CD4-positive, alpha-beta T cell treated with Interleukin-6 at 100 ng/mL for 8 hours (primary cell): Measurements from ENCODE around the gene SUCNR1.
"Not testable (repeated sequence)": the region's sequence is repeated elsewhere in the genome, so short reads cannot be mapped to it uniquely, and the experiment has no call there.

Experiments
- DNase-seq: peaks from one replicate; pipeline ENCODE4 v3.0.0-alpha.2; 2020; ENCODE audit warnings: mixed read lengths, low spot score

Gene SUCNR1

DNA sequence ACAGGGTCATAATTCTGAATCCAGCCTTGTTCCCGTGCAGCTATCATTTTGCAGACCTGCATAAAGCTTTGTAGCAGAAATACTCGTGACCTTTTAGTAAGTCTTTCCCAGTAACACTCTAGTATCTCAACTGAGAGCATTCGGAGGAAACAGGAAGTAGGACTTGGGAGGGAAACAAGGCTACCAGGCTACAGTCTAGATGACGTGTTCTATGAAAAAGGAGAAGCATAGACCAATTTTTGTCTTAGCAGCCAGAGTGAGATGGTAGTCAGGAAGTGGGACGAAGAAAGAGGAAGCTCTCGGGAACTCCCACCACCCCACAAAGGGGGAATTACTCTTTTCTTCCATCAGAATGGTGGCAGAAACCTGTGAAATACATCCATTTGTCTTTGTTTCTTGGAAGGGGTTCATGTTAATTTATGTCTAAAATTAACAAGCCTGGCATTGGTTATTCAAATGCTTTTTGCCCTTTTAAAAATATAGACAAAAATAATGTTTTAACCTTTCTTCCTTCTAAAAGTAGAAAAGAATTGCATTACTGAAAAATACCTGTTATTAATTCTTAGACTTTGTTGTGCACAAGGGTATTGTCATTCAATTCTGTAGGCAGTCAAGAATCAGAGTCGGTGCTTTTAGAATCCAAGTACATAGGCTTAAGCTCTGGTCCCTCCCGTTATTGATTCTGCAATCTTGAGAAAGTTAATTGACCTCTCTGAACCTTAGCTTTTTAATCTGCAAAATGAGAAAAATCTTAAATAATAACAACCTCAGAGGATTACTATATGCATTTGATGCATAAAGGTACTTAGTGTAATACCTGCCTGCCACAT is 1.6 kb upstream of the SUCNR1 start:
- DNase-seq: no peak

GRCh38 chr3:151874079-151874478 is 636 bp downstream of the SUCNR1 start:
- DNase-seq: not testable (repeated sequence)

- DNase-seq: no peak
Measured at GRCh38 chr3:151875759-151876158, 2.3 kb downstream of the SUCNR1 start.

- no peak for DNase-seq
Measured at GRCh38 chr3:151877269-151877668, 3.8 kb downstream of the SUCNR1 start.

DNA sequence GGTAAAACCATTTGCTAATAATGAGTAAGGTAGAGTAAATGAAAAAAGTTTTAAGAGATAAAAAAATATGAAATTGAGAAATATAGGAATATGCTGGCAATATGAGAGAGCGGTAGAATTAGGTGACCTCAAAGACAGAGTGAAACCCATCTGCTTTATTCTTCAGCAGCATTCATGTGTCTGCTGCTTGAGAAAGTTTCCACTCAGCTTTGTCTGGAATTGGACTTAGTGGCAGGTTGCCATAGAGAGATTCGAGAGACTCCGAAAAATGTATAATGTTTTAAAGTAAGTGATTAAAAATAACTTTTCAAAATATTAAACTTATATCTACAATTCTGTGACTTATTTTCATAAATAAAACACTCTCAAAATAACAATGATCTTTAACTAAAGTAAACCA is 5.0 kb downstream of the SUCNR1 start:
- DNase-seq: no peak

DNA sequence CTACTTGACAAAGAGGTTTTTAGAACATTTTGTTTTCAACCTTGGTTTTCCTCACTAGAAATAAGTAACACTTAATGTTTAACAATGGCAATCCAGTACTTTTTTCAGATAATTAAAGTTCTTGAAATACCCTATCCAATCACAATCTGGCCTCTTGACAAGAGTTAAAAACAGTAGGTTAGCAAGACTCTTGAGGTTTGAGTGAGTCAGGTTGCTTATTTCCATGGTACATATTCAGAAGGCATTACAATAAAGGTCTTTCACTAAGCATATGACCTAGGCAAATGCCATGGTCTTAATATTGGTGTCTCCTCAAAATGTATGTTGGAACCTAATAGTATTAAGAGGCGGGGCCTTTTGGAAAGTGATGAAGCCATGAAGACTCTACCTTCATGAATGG is 5.6 kb downstream of the SUCNR1 start:
- no peak for DNase-seq

GRCh38 chr3:151879679-151880415 is 6.4 kb downstream of the SUCNR1 start:
- DNase-seq: no peak

DNA sequence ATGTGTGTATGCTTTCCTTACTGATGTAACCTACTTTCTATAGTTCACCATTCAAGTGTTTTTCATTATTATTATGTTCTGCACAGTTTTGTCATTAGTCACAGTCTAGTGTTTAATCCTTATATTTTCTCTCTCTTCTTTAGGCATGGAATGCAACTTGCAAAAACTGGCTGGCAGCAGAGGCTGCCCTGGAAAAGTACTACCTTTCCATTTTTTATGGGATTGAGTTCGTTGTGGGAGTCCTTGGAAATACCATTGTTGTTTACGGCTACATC is 6.9 kb downstream of the SUCNR1 start:
- DNase-seq: no peak

DNA sequence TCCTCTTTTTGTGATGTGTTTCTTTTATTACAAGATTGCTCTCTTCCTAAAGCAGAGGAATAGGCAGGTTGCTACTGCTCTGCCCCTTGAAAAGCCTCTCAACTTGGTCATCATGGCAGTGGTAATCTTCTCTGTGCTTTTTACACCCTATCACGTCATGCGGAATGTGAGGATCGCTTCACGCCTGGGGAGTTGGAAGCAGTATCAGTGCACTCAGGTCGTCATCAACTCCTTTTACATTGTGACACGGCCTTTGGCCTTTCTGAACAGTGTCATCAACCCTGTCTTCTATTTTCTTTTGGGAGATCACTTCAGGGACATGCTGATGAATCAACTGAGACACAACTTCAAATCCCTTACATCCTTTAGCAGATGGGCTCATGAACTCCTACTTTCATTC is 7.7 kb downstream of the SUCNR1 start:
- DNase-seq: no peak

DNA sequence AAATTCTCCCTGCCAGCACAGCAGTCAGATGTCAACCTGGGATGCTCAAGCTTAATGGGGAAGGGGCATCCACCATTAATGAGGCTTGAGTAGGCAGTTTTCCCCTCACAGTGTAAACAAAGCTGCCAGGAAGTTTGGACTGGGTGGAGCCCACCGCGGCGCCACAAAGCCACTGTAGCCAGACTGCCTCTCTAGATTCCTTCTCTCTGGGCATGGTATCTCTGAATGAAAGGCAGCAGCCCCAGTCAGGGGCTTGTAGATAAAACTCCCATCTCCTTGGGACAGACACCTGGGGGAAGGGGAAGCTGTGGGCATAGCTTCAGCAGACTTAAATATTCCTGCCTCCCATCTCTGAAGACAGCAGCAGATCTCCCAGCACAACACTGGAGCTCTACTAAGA is 12.0 kb downstream of the SUCNR1 start:
- not testable (repeated sequence) for DNase-seq

DNA sequence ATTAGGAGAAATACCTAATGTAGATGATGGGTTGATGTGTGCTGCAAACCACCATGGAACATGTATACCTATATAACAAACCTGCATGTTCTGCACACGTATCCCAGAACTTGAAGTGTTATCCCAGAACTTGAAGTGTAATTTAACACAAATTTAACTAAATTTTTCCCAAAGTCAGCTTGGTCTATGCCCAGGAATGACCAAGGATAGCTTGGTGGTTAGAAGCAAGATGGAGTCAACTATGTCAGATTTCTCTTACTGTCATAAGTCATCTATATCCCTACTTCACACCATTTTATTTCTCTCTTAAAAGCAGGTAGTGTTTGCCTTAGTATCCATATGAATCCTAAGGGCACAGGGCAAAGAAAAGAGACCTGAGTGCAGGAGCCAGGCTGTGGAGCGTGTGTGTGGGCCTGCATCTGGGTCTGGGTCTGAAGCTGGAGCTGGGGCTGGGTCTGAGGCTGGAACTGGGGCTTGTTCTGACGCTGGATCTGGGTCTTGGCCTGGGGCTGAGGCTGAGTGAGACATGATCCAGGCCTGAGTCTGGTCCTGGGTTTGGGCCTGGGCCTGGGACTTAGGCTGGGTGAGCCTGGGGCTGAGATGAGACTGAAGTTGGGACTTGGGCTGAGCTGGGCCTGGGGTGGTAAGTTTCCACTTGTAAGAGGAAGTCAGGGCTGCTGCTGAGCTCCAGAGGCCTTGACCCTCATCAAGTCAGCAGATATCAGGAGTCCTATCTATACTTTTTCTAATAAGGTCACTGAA is 14.2 kb downstream of the SUCNR1 start:
- DNase-seq: not testable (repeated sequence)

DNA sequence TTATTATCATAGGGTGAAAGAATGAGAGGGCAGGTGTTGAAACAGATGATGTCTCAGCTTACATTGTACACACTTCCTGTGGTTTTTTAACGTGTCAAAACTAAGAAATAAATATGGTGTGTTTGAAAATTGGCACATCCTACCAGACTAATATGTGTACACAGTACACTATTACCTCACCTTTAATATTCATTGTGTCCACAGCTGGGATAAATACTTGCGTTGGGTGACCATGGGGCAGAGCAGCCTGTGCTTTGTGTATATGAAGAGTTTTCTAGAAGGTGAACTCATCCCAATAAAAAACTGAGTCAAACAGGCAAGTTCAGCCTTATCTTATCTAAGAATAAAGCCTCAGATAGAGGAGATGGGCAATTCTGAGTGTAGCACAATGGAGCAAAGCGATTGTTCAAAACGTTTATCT is 17.3 kb downstream of the SUCNR1 start:
- DNase-seq: no peak

DNA sequence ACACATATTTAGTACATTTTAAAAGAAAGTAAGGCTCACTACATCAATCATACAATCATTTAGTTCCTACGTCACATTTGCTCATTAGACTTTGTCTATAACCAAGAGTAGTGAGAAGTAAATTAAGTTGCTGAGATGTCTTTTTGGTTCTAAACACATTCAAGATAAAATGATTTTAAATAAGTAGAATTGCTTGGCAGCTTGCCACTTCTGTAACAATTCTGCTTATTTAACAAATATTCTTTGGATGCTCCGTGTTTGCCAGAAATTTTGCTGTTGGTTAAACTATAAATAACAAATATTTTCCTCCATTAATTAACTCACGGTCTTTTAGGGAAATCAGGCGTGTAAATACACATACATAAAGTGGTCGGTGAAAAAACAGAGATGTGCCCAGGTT is 18.3 kb downstream of the SUCNR1 start:
- no peak for DNase-seq

DNA sequence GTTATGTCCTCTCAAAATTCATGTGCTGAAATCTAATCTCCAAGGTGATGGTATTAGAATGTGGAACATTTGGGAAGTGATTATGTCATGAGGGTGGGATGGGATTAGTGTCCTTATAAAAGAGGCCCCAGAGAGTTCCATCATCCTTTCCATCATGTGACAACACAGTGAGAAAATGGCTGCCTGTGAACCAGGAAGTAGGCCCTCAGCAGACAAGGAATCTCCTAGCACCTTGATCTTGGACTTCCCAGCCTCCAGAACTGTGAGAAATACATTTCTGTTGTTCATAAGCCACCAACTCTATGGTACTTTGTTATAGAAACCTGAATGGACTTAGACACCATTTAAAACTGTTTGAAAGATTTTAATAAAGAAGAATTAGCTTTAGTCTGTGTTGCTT is 20.8 kb downstream of the SUCNR1 start:
- no peak for DNase-seq

GRCh38 chr3:151895478-151896241 is 22.2 kb downstream of the SUCNR1 start:
- no peak for DNase-seq

DNA sequence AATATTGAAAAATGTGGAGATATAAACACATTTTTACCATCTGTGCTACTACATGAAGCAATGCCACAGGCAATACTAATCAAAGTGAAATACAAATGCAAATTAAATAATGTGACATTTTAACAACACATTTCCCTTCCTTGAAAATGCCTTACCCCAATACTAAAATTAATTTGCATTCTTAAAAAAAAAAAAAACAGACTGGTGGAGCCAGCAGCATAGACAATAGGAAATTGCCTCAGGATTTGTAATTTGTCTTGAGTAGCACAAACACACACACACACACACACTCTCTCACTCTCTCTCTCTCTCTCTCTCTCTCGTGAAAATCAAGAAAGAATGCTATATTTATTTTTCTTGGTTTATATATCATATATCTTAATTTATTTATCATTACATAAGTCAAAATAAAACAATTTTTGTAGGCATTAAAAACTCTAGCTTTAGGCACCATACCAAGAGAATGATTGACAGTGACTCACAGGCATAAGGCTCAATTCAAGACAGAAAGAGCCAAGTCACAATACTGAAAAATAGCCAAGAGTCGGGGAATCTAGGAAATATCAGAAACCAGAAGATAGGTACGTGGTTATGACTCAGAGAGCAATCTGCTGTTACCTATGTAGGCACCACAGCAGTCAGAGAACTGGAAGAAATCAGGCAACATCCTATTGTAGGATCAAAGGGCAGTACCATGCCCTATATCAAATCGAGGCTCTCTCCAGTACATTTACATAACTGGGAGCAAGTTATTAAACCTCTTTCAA is 23.0 kb downstream of the SUCNR1 start:
- DNase-seq: no peak

GRCh38 chr3:151898121-151898520 is 24.7 kb downstream of the SUCNR1 start:
- not testable (repeated sequence) for DNase-seq

GRCh38 chr3:151898564-151899261 is 25.3 kb downstream of the SUCNR1 start:
- not testable (repeated sequence) for DNase-seq

DNA sequence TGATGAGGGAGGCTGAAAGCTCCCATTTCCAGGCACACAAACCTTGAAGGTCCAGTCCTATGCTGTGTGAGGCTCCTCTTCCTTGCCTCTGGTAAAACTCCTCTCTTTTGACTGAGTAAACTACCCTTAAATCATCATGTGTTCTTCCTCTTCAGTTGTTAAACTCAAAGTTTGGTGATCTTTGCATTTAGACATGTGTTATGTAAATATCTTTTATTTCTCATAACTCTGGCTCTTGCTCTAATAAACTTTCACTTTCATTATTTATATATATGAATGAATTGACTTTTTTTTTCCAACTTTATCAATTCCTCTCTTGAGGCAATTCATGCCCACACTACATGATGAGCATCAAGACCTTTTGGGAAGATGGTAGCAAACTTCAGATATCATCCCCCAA is 26.6 kb downstream of the SUCNR1 start:
- no peak for DNase-seq

DNA sequence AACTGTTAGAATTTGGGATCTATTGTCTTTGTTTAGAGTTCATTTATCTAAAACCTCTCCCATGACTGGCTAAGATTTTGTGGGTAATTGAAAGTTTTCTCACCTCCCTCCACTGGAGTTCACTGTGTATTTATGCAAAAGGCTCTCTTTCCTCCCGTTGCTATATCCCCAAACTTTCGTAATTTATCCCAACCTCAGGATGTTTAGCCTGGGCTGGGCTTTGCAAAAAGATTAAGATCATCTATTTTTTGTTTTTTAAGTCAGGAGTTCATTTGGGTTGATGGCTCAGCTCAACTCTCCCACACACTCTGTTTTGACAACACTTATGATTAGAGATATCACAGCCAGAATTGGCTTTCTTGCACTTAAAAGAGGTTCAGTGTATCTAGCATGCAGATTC is 27.0 kb downstream of the SUCNR1 start:
- no peak for DNase-seq
